PC-9 (cell line): ENCODE measurements around the gene FANCI. TPM values are rescaled to one million over a fixed set of nuclear protein-coding genes. Genes with fewer than 3 reads are reported as not detected.

ENCODE experiments used
- BruUV-seq: library from RNA; stranded (reverse); fragments of 400-500 nt; replicated peaks from 2 replicates; lab custom pipeline; 2021; lab: Mats Ljungman, UMichigan
- CTCF ChIA-PET: fragments of 300-600 bp; sonication (Branson Sonifier 250); formaldehyde crosslinking; loops from one replicate; lab custom pipeline; 2022; ENCODE audit warnings: antibody characterized with exemption; lab: Charles Lee
- POLR2A ChIA-PET: fragments of 300-600 bp; sonication (Branson Sonifier 250); formaldehyde crosslinking; loops from one replicate; lab custom pipeline; 2022; ENCODE audit warnings: antibody characterized with exemption; ENCODE audit not compliant: unreplicated experiment; lab: Charles Lee
- DNase-seq, 2 experiments: peaks; one replicate each; pipeline versions ENCODE4 v3.0.0 to v3.0.0-alpha.2; 2015 to 2022; ENCODE audit warnings: mixed read lengths in 1 of 2
- H2AFZ ChIP-seq: fragments of 200-600 bp; sonication (generic); 2 replicates; pipeline ENCODE4 v1.8.1; 2017; ENCODE audit warnings: antibody characterized with exemption
- H3F3A ChIP-seq: fragments of 200-600 bp; sonication (generic); 2 replicates; pipeline ENCODE4 v1.8.1; 2017; ENCODE audit warnings: antibody characterized with exemption, mild to moderate bottlenecking, low read depth; ENCODE audit not compliant: insufficient read depth
- H3K27ac ChIP-seq: fragments of 200-600 bp; sonication (generic); 2 replicates; pipeline ENCODE4 v1.6.1; 2016; ENCODE audit warnings: mixed run types
- H3K27me3 ChIP-seq: fragments of 200-600 bp; sonication (generic); 2 replicates; pipeline ENCODE4 v1.6.1; 2016; ENCODE audit warnings: low read depth, mixed run types; ENCODE audit not compliant: insufficient read depth
- H3K36me3 ChIP-seq: fragments of 200-600 bp; sonication (generic); 2 replicates; pipeline ENCODE4 v1.6.1; 2016; ENCODE audit warnings: low read depth, mixed run types
- H3K4me1 ChIP-seq: fragments of 200-600 bp; sonication (generic); replicated peaks from 2 replicates; pipeline ENCODE4 v1.6.1; 2016; ENCODE audit warnings: mixed run types; ENCODE audit not compliant: insufficient read depth
- H3K4me2 ChIP-seq: fragments of 200-600 bp; sonication (generic); 2 replicates; pipeline ENCODE4 v1.6.1; 2017; ENCODE audit warnings: mixed run types
- H3K4me3 ChIP-seq: fragments of 200-600 bp; sonication (generic); 2 replicates; pipeline ENCODE4 v1.6.1; 2016; ENCODE audit warnings: mixed run types
- H3K79me2 ChIP-seq: fragments of 200-600 bp; sonication (generic); 2 replicates; pipeline ENCODE4 v1.6.1; 2017; ENCODE audit warnings: low read depth, mixed run types
- H3K9me2 ChIP-seq: fragments of 200-600 bp; sonication (generic); 2 replicates; pipeline ENCODE4 v1.8.1; 2017; ENCODE audit warnings: mild to moderate bottlenecking; ENCODE audit not compliant: insufficient read depth
- H3K9me3 ChIP-seq: fragments of 200-600 bp; sonication (generic); 2 replicates; pipeline ENCODE4 v1.8.1; 2016; ENCODE audit warnings: low read depth; ENCODE audit not compliant: insufficient read depth
- H4K20me1 ChIP-seq: fragments of 200-600 bp; sonication (generic); 2 replicates; pipeline ENCODE4 v1.8.1; 2017; ENCODE audit not compliant: insufficient read depth
- EZH2 ChIP-seq: fragments of 200-600 bp; sonication (generic); IDR thresholded peaks from 2 replicates; pipeline ENCODE4 v1.8.0; 2017; ENCODE audit warnings: antibody characterized with exemption, low read depth
- intact Hi-C: fragments of 100-400 bp; cut with micrococcal nuclease; formaldehyde crosslinking; loops from one replicate; pipeline ENCODE4 v1.10.0; 2022; ENCODE audit not compliant: unreplicated experiment
- total RNA-seq: library from RNA; stranded (reverse); gene quantifications from 2 replicates; pipeline ENCODE4 v1.2.3, GENCODE V29; 2021
- TF ChIP-seq, protein P1 (sequence below): fragments of 200-600 bp; sonication (generic); conservative IDR thresholded peaks from 2 replicates; pipeline ENCODE4 v1.6.1; 2017; ENCODE audit warnings: mixed run types, antibody characterized with exemption, mild to moderate bottlenecking, moderate library complexity

FANCI gene
- total RNA-seq, 1 experiment from 2014 or later: 126 TPM

DNA sequence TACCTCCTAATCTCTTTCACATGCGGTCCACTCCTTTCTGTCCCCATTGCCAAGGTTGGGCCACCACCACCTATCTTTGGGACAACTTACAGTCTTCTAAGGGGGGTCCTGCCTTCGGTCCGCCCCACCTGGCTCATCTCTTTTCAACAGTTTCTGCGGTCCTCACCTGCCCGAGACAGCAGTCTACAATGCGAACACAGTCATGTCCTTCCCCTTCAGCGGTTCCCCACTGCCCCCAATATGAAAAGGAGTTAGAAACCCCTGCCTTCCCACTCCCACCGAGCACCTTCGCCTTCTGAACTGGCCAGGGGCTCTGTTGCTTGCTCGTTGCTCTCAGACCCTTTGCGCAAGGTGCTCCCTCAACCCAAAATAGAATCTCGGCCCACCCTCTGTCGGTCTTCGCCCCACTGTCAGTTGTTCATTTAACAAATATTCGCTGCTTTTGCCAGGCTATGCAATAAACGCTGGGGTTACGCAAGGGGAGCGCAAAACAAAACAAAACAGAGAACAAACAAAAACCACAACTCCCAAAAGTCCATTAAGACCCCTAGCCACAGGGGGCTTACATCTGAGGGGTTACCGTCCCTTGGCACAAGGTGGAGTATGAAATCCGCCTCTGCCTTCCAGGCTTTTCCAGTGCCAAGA, 611 bp upstream of the FANCI start:
- TF ChIP-seq, protein P1, sequence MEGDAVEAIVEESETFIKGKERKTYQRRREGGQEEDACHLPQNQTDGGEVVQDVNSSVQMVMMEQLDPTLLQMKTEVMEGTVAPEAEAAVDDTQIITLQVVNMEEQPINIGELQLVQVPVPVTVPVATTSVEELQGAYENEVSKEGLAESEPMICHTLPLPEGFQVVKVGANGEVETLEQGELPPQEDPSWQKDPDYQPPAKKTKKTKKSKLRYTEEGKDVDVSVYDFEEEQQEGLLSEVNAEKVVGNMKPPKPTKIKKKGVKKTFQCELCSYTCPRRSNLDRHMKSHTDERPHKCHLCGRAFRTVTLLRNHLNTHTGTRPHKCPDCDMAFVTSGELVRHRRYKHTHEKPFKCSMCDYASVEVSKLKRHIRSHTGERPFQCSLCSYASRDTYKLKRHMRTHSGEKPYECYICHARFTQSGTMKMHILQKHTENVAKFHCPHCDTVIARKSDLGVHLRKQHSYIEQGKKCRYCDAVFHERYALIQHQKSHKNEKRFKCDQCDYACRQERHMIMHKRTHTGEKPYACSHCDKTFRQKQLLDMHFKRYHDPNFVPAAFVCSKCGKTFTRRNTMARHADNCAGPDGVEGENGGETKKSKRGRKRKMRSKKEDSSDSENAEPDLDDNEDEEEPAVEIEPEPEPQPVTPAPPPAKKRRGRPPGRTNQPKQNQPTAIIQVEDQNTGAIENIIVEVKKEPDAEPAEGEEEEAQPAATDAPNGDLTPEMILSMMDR: no peak
- TF ChIP-seq EZH2: no peak
- ChIA-PET POLR2A (no interaction called here), CTCF (interaction anchor here (0.7 to 2.7 kb wide), 2 partner anchors 36 to 364 kb away, joined by 3 to 9 read pairs; no protein-coding TSS in a partner anchor)
- Histone ChIP-seq H3K4me2 (peak overlapping the region; percentile 85), H3K27me3 (peaks cover 2% of the 10 kb centered on the region; the same call in 1 of the 2 replicates), H4K20me1 (no peaks in the 10 kb centered on the region), H3K79me2 (peaks cover 27% of the 10 kb centered on the region), H3K36me3 (peaks cover 9% of the 10 kb centered on the region; the same call in 1 of the 2 replicates), H3K9me3 (no peaks in the 10 kb centered on the region), H3F3A (no peaks in the 10 kb centered on the region; the same call in 1 of the 2 replicates), H3K4me1 (peaks cover 16% of the 10 kb centered on the region), H3K27ac (no peak overlapping the region), H3K4me3 (peak overlapping the region; percentile 89), H2AFZ (peak overlapping the region; percentile 99), H3K9me2 (no peaks in the 10 kb centered on the region)
- TSS peak; percentile 76 for BruUV-seq
- intact Hi-C loops: loop anchor here (2.0 to 5.0 kb wide), 3 partner anchors 36 to 586 kb away; no protein-coding TSS in a partner anchor
- no peak for DNase-seq

DNA sequence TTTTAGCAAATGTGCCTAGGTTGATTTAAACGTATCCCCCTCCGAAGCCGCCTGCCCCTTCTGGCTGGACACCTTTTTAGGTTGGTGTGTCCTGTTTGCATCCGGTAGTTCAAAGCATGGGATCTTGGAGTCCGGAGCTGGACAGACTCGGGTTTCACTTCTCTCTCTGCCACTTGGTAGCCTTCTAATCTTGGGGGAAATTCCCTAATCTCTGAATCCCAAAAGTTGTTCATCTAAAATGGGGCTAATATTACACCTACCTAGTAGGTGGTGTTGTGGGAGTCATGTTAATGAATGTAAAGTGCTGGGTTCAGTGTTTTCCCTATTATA, 760 bp downstream of the FANCI start:
- Histone ChIP-seq H3K27ac (no peak overlapping the region), H3K4me1 (peaks cover 16% of the 10 kb centered on the region), H4K20me1 (no peaks in the 10 kb centered on the region), H3K9me2 (no peaks in the 10 kb centered on the region), H3K4me2 (peak overlapping the region; percentile 85), H3K4me3 (peak overlapping the region; percentile 89), H3K9me3 (no peaks in the 10 kb centered on the region), H3F3A (no peaks in the 10 kb centered on the region; the same call in 1 of the 2 replicates), H2AFZ (peak overlapping the region; percentile 99), H3K36me3 (peaks cover 21% of the 10 kb centered on the region; the same call in 1 of the 2 replicates), H3K79me2 (peaks cover 27% of the 10 kb centered on the region), H3K27me3 (no peaks in the 10 kb centered on the region)
- no peak for TF ChIP-seq EZH2
- TF ChIP-seq, protein P1: no peak
- BruUV-seq: no TSS peak
- POLR2A ChIA-PET: interaction anchor here (0.7 kb wide), 1 partner anchor 180 kb away, joined by 19 read pairs; no protein-coding TSS in a partner anchor
- CTCF ChIA-PET: interaction anchor here (2.7 kb wide), 1 partner anchor 38 kb away, joined by 9 read pairs; no protein-coding TSS in a partner anchor
- intact Hi-C loops: loop anchor here (5.0 kb wide), 2 partner anchors 37 to 587 kb away; no protein-coding TSS in a partner anchor
- no peak for DNase-seq

DNA sequence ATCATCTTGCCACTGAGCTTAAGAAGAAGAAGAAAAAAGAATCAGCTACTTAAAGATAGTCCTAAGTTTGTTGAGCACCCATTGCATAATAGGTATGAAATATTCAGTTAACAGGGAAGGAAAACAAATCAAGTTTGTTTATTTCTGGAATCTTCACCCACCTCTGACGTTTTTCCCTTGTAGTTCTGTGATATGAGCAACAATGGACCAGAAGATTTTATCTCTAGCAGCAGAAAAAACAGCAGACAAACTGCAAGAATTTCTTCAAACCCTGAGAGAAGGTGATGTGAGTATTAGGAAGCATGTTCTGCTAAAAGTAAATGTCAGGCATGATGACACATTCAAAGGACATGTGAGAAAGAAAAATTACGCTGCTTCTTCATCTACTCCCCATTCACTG, 3.7 kb downstream of the FANCI start:
- ChIA-PET CTCF (no interaction called here), POLR2A (interaction anchor here (0.6 kb wide), 1 partner anchor 23 kb away, joined by 8 read pairs; no protein-coding TSS in a partner anchor)
- peaks cover 16% of the 10 kb centered on the region for H3K4me1 ChIP-seq
- TF ChIP-seq, protein P1: no peak
- no peak for TF ChIP-seq EZH2
- intact Hi-C loops: no loop called here
- no TSS peak for BruUV-seq
- peaks cover 29% of the 10 kb centered on the region; the same call in 1 of the 2 replicates for H3K36me3 ChIP-seq
- H3K27me3 ChIP-seq: no peaks in the 10 kb centered on the region
- peaks cover 27% of the 10 kb centered on the region for H3K79me2 ChIP-seq
- H3K9me3 ChIP-seq: 0 out of 2 replicates have a peak, but pooled peaks cover 3% of the 10 kb centered on the region
- no peak for DNase-seq
- no peak overlapping the region for H3K4me3 ChIP-seq
- H3F3A ChIP-seq: no peaks in the 10 kb centered on the region; the same call in 1 of the 2 replicates
- H3K9me2 ChIP-seq: no peaks in the 10 kb centered on the region
- no peak overlapping the region for H3K27ac ChIP-seq
- H3K4me2 ChIP-seq: no peak overlapping the region
- no peaks in the 10 kb centered on the region for H4K20me1 ChIP-seq
- H2AFZ ChIP-seq: no peak overlapping the region
